Common myeloid progenitor, CD34-positive (primary cell): ENCODE data around the gene RGS3.

ENCODE experiments used
- CTCF ChIA-PET: fragments of 350-600 bp; sonication (Branson Sonifier 250); formaldehyde crosslinking; loops from one replicate; lab custom pipeline; 2021; ENCODE audit warnings: antibody characterized with exemption; lab: Charles Lee
- POLR2A ChIA-PET: fragments of 350-600 bp; sonication (Branson Sonifier 250); formaldehyde crosslinking; loops from one replicate; lab custom pipeline; 2021; ENCODE audit warnings: antibody characterized with exemption; lab: Charles Lee
- DNase-seq, 3 donors: peaks; one replicate each; pipeline versions ENCODE4 v3.0.0 to v3.0.0-alpha.2; 2013
- H3K27ac ChIP-seq, 2 experiments: 1 replicate in 1 of 2; 2 replicates in 1 of 2; pipeline ENCODE4 v1.7.0; 2013; ENCODE audit warnings: inconsistent platforms in 2 of 2, low read length in 2 of 2, mild to moderate bottlenecking in 2 of 2, low read depth in 1 of 2, moderate library complexity in 1 of 2; ENCODE audit not compliant: severe bottlenecking in 2 of 2, insufficient read depth in 1 of 2, poor library complexity in 1 of 2
- H3K27me3 ChIP-seq, 5 experiments: replicated peaks in 2 of 5; 1 replicate in 3 of 5; 2 replicates in 2 of 5; pipeline versions ENCODE4 v1.6.1 to v1.7.0; 2013; ENCODE audit warnings: low read length in 4 of 5, mild to moderate bottlenecking in 2 of 5, moderate library complexity in 2 of 5, inconsistent platforms in 1 of 5; ENCODE audit not compliant: insufficient read depth in 5 of 5, control insufficient read depth in 4 of 5
- H3K36me3 ChIP-seq, 4 experiments: 1 replicate in 2 of 4; 2 replicates in 2 of 4; pipeline versions ENCODE4 v1.6.1 to v1.7.0; 2013; ENCODE audit warnings: low read length in 3 of 4, control low read depth in 1 of 4, mild to moderate bottlenecking in 1 of 4; ENCODE audit not compliant: control insufficient read depth in 4 of 4, insufficient read depth in 4 of 4
- H3K4me1 ChIP-seq, 4 experiments: 1 replicate in 3 of 4; 2 replicates in 1 of 4; pipeline versions ENCODE4 v1.6.1 to v1.7.1; 2013; ENCODE audit warnings: low read length in 3 of 4, mild to moderate bottlenecking in 3 of 4, control low read depth in 1 of 4, inconsistent platforms in 1 of 4, moderate library complexity in 1 of 4; ENCODE audit not compliant: control insufficient read depth in 4 of 4, insufficient read depth in 4 of 4; ENCODE audit errors: control extremely low read depth in 1 of 4
- H3K4me3 ChIP-seq, 7 experiments: 1 replicate in 4 of 7; 2 replicates in 3 of 7; pipeline versions ENCODE4 v1.5.1 to v1.7.0; 2013; ENCODE audit warnings: mild to moderate bottlenecking in 7 of 7, low read length in 6 of 7, moderate library complexity in 6 of 7, inconsistent platforms in 2 of 7, low read depth in 2 of 7, control low read depth in 1 of 7; ENCODE audit not compliant: insufficient read depth in 4 of 7, control insufficient read depth in 1 of 7; ENCODE audit errors: extremely low read depth in 1 of 7
- H3K9me3 ChIP-seq, 5 experiments: 1 replicate in 4 of 5; 2 replicates in 1 of 5; pipeline versions ENCODE4 v1.6.1 to v1.7.1; 2013; ENCODE audit warnings: low read length in 4 of 5, mild to moderate bottlenecking in 2 of 5, inconsistent platforms in 1 of 5, low read depth in 1 of 5, moderate library complexity in 1 of 5; ENCODE audit not compliant: control insufficient read depth in 4 of 5, insufficient read depth in 2 of 5; ENCODE audit errors: control extremely low read depth in 1 of 5
- WGBS: methylation state at CpG from one replicate; pipeline ENCODE4 v1.1.5; 2013; ENCODE audit not compliant: insufficient coverage; 5-methylcytosine and 5-hydroxymethylcytosine counted together

RGS3 gene

DNA sequence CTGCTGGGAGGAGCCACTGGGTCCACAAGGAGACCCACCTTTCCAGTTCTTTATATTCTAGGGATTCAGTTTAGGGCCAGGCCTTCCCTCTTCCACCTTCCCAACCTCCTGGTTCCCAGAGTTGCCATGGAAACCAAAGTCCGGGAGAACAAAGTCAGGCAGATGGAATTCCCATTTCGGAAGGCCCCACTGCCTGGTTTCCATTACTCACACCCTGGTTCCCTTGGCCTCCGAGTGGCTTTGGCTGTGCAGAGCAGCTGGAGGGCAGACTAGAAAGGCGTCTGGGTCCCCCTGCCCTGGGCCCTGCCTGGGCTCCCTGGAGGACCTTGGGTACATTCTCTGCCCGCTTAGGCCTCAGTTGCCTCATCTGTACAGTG is 136.1 kb downstream of the RGS3 start:
- 95% methylated on average over 5 of the region's 5 CpGs for WGBS
- Histone ChIP-seq H3K4me1 (peaks cover 0 to 28% (median 7%) of the 10 kb centered on the region in 4 experiments), H3K36me3 (peaks cover 0 to 29% (median 14%) of the 10 kb centered on the region in 4 experiments), H3K27me3 (no peaks in the 10 kb centered on the region), H3K4me3 (no peak overlapping the region), H3K9me3 (no peaks in the 10 kb centered on the region), H3K27ac (no peak overlapping the region)
- no peak for DNase-seq
- ChIA-PET POLR2A (no interaction called here), CTCF (interaction anchor here (2.0 to 19.0 kb wide), 2 partner anchors 8 to 56 kb away, joined by 12 to 494 read pairs; no protein-coding TSS in a partner anchor)

DNA sequence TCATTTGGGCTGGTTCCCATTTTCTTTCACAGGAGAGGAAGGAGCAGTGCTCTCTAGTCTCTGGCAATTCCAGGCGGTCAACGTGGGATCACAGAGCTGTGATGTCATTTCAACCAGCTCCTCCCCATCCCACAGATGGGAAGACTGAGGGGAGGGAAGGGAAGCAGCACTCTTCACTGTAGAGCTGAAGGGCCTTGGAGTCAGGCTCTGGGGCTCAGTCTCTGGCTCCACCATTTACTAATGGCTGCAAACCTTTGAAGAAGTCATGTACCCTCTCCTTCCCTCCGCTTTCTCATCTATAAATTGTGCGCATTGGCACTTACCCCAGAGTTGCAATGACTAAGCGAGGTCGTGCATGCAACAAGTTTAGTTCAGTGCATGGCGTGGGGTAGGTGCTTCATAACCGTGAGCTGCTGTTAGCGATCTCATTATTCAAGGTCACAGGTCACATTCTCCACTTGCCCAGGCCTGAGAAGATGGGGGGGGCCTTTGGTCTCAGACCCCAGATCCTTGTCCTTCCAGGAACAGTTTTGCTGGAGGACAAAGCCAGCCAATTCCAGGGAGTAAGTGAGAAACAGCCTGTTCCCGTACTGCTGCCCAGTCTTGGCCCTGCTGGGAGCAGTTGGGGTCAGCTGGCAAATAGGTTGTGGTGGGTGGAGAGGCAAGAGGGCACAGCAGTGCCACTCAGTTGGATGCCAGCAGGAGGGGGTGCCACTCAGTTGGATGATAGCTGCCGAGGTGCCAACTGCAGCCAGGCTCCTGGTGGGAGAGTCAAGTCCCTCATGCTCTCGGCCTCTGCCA is 136.7 kb downstream of the RGS3 start:
- no peaks in the 10 kb centered on the region for H3K27me3 ChIP-seq
- peaks cover 0 to 28% (median 13%) of the 10 kb centered on the region in 4 experiments for H3K36me3 ChIP-seq
- no peak overlapping the region for H3K27ac ChIP-seq
- WGBS, result 96% methylated on average over 12 of the region's 12 CpGs
- ChIA-PET POLR2A (no interaction called here), CTCF (interaction anchor here (0.9 to 5.5 kb wide), 3 partner anchors 8 to 154 kb away, joined by 3 to 51 read pairs (median 12); no protein-coding TSS in a partner anchor)
- H3K4me1 ChIP-seq, result peaks cover 0 to 22% (median 3%) of the 10 kb centered on the region in 4 experiments
- H3K9me3 ChIP-seq, result no peaks in the 10 kb centered on the region
- H3K4me3 ChIP-seq, result no peak overlapping the region
- DNase-seq, result no peak

DNA sequence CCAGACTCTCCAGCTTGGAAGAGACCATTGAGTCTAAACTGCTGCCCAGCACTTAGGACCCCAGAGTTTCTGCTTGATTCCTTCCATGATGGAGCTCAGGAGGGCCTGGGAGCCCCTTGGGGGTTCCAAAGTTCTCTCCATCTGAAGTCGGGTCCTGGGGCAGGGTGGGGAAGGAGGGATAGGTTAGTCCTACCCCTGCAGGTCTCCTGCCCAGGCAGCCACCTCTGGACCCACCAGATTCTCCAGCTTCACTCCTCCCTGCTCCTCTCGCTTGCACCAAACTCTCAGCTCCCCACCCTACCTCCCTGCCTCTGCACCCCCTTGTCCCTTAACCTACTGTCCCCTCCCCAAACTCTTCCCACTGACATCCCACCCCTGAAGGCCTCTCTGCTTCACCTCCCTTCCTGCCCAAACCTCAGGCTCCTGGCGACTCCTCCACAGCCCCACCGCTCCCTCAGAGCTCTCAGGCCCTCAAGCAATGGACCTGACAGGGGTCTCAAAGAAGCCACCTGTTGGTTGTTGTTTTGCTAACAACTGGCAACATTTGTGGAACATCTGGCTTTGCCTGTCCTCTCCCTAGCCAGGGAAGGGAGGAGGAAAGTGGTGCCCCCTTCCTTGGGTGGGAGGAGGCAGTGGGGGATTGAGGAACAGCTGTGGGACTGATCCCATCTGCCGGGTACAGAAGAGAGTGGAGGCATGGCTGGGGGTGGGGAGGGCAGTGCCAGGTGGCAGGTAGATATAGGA is 137.5 kb downstream of the RGS3 start:
- Histone ChIP-seq H3K27ac (no peak overlapping the region), H3K4me3 (no peak overlapping the region), H3K4me1 (peaks cover 0 to 22% (median 3%) of the 10 kb centered on the region in 4 experiments), H3K9me3 (no peaks in the 10 kb centered on the region), H3K27me3 (no peaks in the 10 kb centered on the region), H3K36me3 (peaks cover 0 to 21% (median 10%) of the 10 kb centered on the region in 4 experiments)
- CTCF ChIA-PET, result interaction anchor here (0.6 to 5.5 kb wide), 4 partner anchors 7 to 155 kb away, joined by 3 to 51 read pairs (median 8); no protein-coding TSS in a partner anchor
- POLR2A ChIA-PET, result no interaction called here
- no peak for DNase-seq
- 93% methylated on average over 5 of the region's 5 CpGs for WGBS

DNA sequence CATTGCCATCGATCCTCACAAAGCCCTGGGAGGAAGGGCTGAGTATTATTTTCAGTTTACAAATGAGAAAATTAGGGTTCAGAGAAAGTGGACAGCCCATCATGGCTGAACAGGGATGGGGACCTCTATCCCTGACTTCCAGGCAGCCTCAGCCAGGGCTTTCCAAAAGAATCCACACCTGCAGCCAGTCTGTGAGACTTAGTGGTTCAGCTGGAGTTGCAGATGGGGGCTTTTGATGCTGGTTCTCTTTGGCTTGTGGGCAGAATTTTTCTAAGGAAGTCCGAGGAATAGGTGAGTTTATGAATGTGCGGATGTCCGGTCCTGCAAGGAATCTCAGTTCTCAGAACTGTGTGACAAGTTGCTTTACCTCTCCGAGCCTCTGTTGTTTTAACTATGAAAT is 138.1 kb downstream of the RGS3 start:
- peaks cover 0 to 15% (median 6%) of the 10 kb centered on the region in 4 experiments for H3K36me3 ChIP-seq
- ChIA-PET CTCF (interaction anchor here (0.6 to 5.5 kb wide), 3 partner anchors 8 to 55 kb away, joined by 3 to 51 read pairs (median 12); no protein-coding TSS in a partner anchor), POLR2A (no interaction called here)
- H3K4me3 ChIP-seq, result no peak overlapping the region
- peaks cover 0 to 22% (median 3%) of the 10 kb centered on the region in 4 experiments for H3K4me1 ChIP-seq
- H3K9me3 ChIP-seq, result no peaks in the 10 kb centered on the region
- DNase-seq, result no peak
- WGBS, result 96% methylated on average over 4 of the region's 5 CpGs
- H3K27ac ChIP-seq, result no peak overlapping the region
- no peaks in the 10 kb centered on the region for H3K27me3 ChIP-seq

DNA sequence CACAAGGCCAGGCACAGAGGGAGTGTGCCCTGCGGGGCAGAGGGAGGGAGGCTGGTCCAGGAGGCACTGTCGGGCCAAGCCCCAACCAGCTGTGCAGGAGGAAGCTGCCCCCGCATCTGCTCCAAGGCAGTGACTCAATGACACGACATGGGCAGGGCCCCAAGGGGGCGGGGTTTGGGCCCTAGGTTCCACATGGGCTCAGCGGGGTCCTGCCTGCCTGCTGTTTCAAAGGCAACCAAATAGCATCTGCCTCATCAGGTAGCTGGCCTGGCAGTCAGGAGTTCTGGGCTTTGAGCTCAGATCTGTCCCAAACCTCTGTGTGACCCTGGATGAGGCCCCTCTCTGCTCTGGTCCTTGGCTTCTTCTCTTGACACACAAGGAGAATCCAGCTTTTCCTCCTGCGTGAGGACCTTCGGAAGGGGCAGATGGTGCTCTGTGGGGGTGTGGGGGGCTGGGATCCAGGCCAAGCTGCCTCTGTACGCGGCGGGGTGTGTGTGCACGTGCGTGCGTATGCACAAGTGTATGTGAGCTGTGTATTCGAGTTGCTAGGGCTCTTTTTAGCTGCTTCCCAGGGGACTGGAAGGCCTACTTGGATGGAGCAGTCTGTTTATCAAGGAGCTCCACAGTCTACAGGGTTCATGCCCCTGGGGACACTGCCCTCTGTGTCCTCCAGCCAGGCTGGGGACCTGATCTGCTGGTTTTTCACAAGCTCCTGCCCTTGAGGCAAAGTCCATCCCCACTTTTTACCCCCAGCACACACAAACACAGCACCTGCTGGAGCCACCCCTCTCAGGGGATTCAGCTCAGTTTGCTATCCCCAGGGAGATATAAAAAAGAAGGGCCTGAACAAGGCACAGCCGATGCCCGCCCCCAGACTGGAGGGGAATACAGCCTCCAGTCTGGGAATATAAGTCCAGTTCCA is 138.9 kb downstream of the RGS3 start:
- peak in 2 of 3 donors; percentile 80 to 82 for DNase-seq
- CTCF ChIA-PET, result interaction anchor here (0.8 to 5.5 kb wide), 9 partner anchors 9 to 156 kb away, joined by 3 to 51 read pairs (median 4); no protein-coding TSS in a partner anchor

DNA sequence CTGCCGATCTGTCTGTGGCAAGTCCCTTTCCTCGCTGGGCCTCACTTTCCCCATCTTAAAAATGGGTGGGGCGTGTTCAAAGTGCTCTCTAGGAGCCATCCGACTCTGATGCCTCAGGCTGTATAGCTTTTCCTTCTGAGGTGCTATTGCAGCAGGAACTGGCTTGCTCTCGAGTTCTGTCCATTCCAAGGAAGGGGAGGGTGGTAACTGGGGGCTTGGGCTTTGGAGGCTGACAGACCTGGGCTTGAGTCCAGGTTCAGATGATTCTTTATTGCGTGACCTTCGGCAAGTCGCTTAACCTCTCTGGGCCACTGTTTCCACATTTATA is 139.5 kb downstream of the RGS3 start:
- peaks cover 0 to 2% (median 0%) of the 10 kb centered on the region in 4 experiments for H3K36me3 ChIP-seq
- ChIA-PET CTCF (interaction anchor here (0.8 to 5.5 kb wide), 11 partner anchors 9 to 157 kb away, joined by 3 to 51 read pairs (median 4); no protein-coding TSS in a partner anchor), POLR2A (no interaction called here)
- H3K4me1 ChIP-seq, result peaks cover 0 to 22% (median 3%) of the 10 kb centered on the region in 4 experiments
- DNase-seq, result no peak
- no peak overlapping the region for H3K27ac ChIP-seq
- no peaks in the 10 kb centered on the region for H3K27me3 ChIP-seq
- WGBS, result 100% methylated on average over 4 of the region's 8 CpGs
- no peak overlapping the region for H3K4me3 ChIP-seq
- H3K9me3 ChIP-seq, result no peaks in the 10 kb centered on the region

More for the DNA sequence above, 138.9 kb downstream of the RGS3 start:
- POLR2A ChIA-PET, result no interaction called here
- peaks cover 0 to 8% (median 3%) of the 10 kb centered on the region in 4 experiments for H3K36me3 ChIP-seq
- no peak overlapping the region for H3K27ac ChIP-seq
- H3K4me3 ChIP-seq, result no peak overlapping the region
- peaks cover 0 to 22% (median 3%) of the 10 kb centered on the region in 4 experiments for H3K4me1 ChIP-seq
- no peaks in the 10 kb centered on the region for H3K27me3 ChIP-seq
- 65% methylated on average over 14 of the region's 17 CpGs for WGBS
- H3K9me3 ChIP-seq, result no peaks in the 10 kb centered on the region
